ENCODE measurements around the gene DCAF11. TPM values are rescaled to one million over a fixed set of nuclear protein-coding genes. Genes with fewer than 3 reads are reported as not detected.

The DCAF11 gene
- total RNA-seq, 1 donor: 47.9 TPM

GRCh38 chr14:24159777-24160498 lies 45.4 kb downstream of the DCAF11 start:
- H3K4me3 ChIP-seq (ENCODE audit: low read depth, low read length): no peak overlapping the region
- no peak for DNase-seq (ENCODE audit: low read depth)
- TF ChIP-seq CTCF (IDR thresholded peaks at IDR 0.05; ENCODE audit: insufficient read depth, low read depth, low read length): no peak

- H3K4me3 ChIP-seq (ENCODE audit: low read depth, low read length): no peak overlapping the region
- no peak for DNase-seq (ENCODE audit: low read depth)
- no peak for TF ChIP-seq CTCF (IDR thresholded peaks at IDR 0.05; ENCODE audit: insufficient read depth, low read depth, low read length)
Measured at GRCh38 chr14:24160499-24160849, 45.9 kb downstream of the DCAF11 start.

GRCh38 chr14:24160850-24161804 lies 46.5 kb downstream of the DCAF11 start, which contains the start of gene IRF9:
IRF9 (plus strand) TSS chr14:24161265; CDS start chr14:24162145, 880 bp downstream.
- TF ChIP-seq CTCF (IDR thresholded peaks at IDR 0.05; ENCODE audit: insufficient read depth, low read depth, low read length): peak; percentile 88
- peak; percentile 95 for DNase-seq (ENCODE audit: low read depth)
- peak within 1 kb of the TSS; percentile 84 for H3K4me3 ChIP-seq (ENCODE audit: low read depth, low read length)

- peak overlapping the region; percentile 84 for H3K4me3 ChIP-seq (ENCODE audit: low read depth, low read length)
- no peak for TF ChIP-seq CTCF (IDR thresholded peaks at IDR 0.05; ENCODE audit: insufficient read depth, low read depth, low read length)
- peak; percentile 35 for DNase-seq (ENCODE audit: low read depth)
Measured at GRCh38 chr14:24162093-24162492, 47.5 kb downstream of the DCAF11 start.

- H3K4me3 ChIP-seq (ENCODE audit: low read depth, low read length): no peak overlapping the region
- TF ChIP-seq CTCF (IDR thresholded peaks at IDR 0.05; ENCODE audit: insufficient read depth, low read depth, low read length): no peak
- DNase-seq (ENCODE audit: low read depth): no peak
Measured at GRCh38 chr14:24164518-24164991, 50.0 kb downstream of the DCAF11 start.

- no peak for TF ChIP-seq CTCF (IDR thresholded peaks at IDR 0.05; ENCODE audit: insufficient read depth, low read depth, low read length)
- no peak for DNase-seq (ENCODE audit: low read depth)
- no peak overlapping the region for H3K4me3 ChIP-seq (ENCODE audit: low read depth, low read length)
Measured at GRCh38 chr14:24165785-24166184, 51.2 kb downstream of the DCAF11 start.
